OCI-LY7 (cell line): ENCODE data around the gene FCMR. TPM values are rescaled to one million over a fixed set of nuclear protein-coding genes. Genes with fewer than 3 reads are reported as not detected.
A peak's percentile ranks its signal among the peaks of the same experiment; 100 is the strongest.

Experiments
- BruUV-seq: library from RNA; stranded (reverse); fragments of 400-500 nt; replicated peaks from 2 replicates; lab custom pipeline; 2021; lab: Mats Ljungman, UMichigan
- CTCF ChIA-PET: fragments of 300-600 bp; sonication (Branson Sonifier 250); formaldehyde crosslinking; loops from one replicate; lab custom pipeline; 2022; ENCODE audit warnings: antibody characterized with exemption; ENCODE audit not compliant: unreplicated experiment; lab: Charles Lee
- POLR2A ChIA-PET: fragments of 300-600 bp; sonication (Branson Sonifier 250); formaldehyde crosslinking; loops from one replicate; lab custom pipeline; 2022; ENCODE audit warnings: antibody characterized with exemption; lab: Charles Lee
- DNase-seq: peaks from one replicate; pipeline ENCODE4 v3.0.0-alpha.2; 2015; ENCODE audit warnings: low spot score
- H2AFZ ChIP-seq: fragments of 200-600 bp; sonication (generic), shearing (Covaris generic); 2 replicates; pipeline ENCODE4 v1.6.1; 2014; ENCODE audit warnings: mild to moderate bottlenecking, antibody characterized with exemption, low read length, moderate library complexity
- H3K27ac ChIP-seq: fragments of 200-600 bp; sonication (generic); 2 replicates; pipeline ENCODE4 v1.5.1; 2014; ENCODE audit warnings: mixed run types, low read depth, mild to moderate bottlenecking, moderate library complexity, low read length, inconsistent platforms; ENCODE audit not compliant: poor library complexity, severe bottlenecking
- H3K36me3 ChIP-seq: fragments of 200-600 bp; sonication (generic); 2 replicates; pipeline ENCODE4 v1.6.1; 2014; ENCODE audit warnings: mild to moderate bottlenecking, antibody characterized with exemption, low read length, moderate library complexity, mixed read lengths; ENCODE audit not compliant: insufficient read depth
- H3K4me1 ChIP-seq: fragments of 200-600 bp; sonication (generic); 2 replicates; pipeline ENCODE4 v1.5.1; 2014; ENCODE audit warnings: mild to moderate bottlenecking, low read length; ENCODE audit not compliant: insufficient read depth, poor library complexity, severe bottlenecking
- H3K4me2 ChIP-seq: fragments of 200-600 bp; sonication (generic); 2 replicates; pipeline ENCODE4 v1.6.1; 2014; ENCODE audit warnings: mild to moderate bottlenecking, low read length
- H3K4me3 ChIP-seq: fragments of 200-600 bp; sonication (generic); 2 replicates; pipeline ENCODE4 v1.5.1; 2014; ENCODE audit warnings: mild to moderate bottlenecking, low read depth, low read length; ENCODE audit not compliant: poor library complexity, severe bottlenecking
- H3K79me2 ChIP-seq: fragments of 200-600 bp; sonication (generic); 2 replicates; pipeline ENCODE4 v1.6.1; 2016; ENCODE audit warnings: low read depth, mild to moderate bottlenecking, low read length, moderate library complexity, mixed read lengths; ENCODE audit not compliant: insufficient read depth
- H3K9me2 ChIP-seq: fragments of 200-600 bp; sonication (generic); 2 replicates; pipeline ENCODE4 v1.6.1; 2016; ENCODE audit warnings: mild to moderate bottlenecking, low read length, mixed read lengths; ENCODE audit not compliant: insufficient read depth
- H3K9me3 ChIP-seq: fragments of 200-600 bp; sonication (generic); 2 replicates; pipeline ENCODE4 v1.6.1; 2014; ENCODE audit warnings: mild to moderate bottlenecking, mixed run types, low read length, mixed read lengths
- H4K20me1 ChIP-seq: fragments of 200-600 bp; sonication (generic); 2 replicates; pipeline ENCODE4 v1.6.1; 2014; ENCODE audit warnings: mild to moderate bottlenecking, antibody characterized with exemption, low read length, moderate library complexity, mixed read lengths; ENCODE audit not compliant: insufficient read depth
- CTCF ChIP-seq: fragments of 200-600 bp; sonication (generic); conservative IDR thresholded peaks from 2 replicates; pipeline ENCODE4 v1.5.1; 2014; ENCODE audit warnings: mild to moderate bottlenecking, antibody characterized with exemption, low read length, moderate library complexity, mixed read lengths
- EZH2phosphoT487 ChIP-seq: fragments of 200-600 bp; sonication (generic); IDR thresholded peaks from 2 replicates; pipeline ENCODE4 v1.6.1; 2018; ENCODE audit warnings: low read depth, borderline replicate concordance, mild to moderate bottlenecking, mixed run types, antibody characterized with exemption, low read length, moderate library complexity, mixed read lengths
- intact Hi-C: fragments of 100-400 bp; cut with micrococcal nuclease; formaldehyde crosslinking; loops from one replicate; pipeline ENCODE4 v1.10.0; 2022; ENCODE audit not compliant: unreplicated experiment
- total RNA-seq, 2 experiments: library from RNA; depleted of rRNA in 1 of 2; stranded (reverse); fragments of >200 nt in 1 of 2; shearing (Covaris generic) in 1 of 2; gene quantifications; 2 replicates each; pipeline ENCODE4 v1.2.3, GENCODE V29; 2014 to 2022

FCMR gene
- total RNA-seq, 2 experiments from 2014 or later: 5.2 to 9.2 TPM

- no peaks in the 10 kb centered on the region for H4K20me1 ChIP-seq
- no peak overlapping the region for H3K27ac ChIP-seq
- no peak overlapping the region for H2AFZ ChIP-seq
- no peaks in the 10 kb centered on the region for H3K79me2 ChIP-seq
- CTCF ChIA-PET: interaction anchor here (0.6 to 1.9 kb wide), 13 partner anchors 9 to 300 kb away, joined by 3 to 9 read pairs (median 4); partner anchors contain the start of genes DYRK3, FCMR and IL20
- H3K4me2 ChIP-seq: no peak overlapping the region
- DNase-seq: peak; percentile 84
- POLR2A ChIA-PET: interaction anchor here (0.6 to 2.2 kb wide), 4 partner anchors 10 to 343 kb away, joined by 4 to 7 read pairs (median 4); partner anchors contain the start of gene FCMR
- no peak overlapping the region for H3K4me3 ChIP-seq
- H3K9me2 ChIP-seq: no peaks in the 10 kb centered on the region
- H3K36me3 ChIP-seq: no peaks in the 10 kb centered on the region
- TF ChIP-seq EZH2phosphoT487 (no peak), CTCF (peak; percentile 90)
- BruUV-seq: no TSS peak
- H3K9me3 ChIP-seq: no peaks in the 10 kb centered on the region
- intact Hi-C loops: loop anchor here (1.0 to 5.0 kb wide), 6 partner anchors 21 to 304 kb away; partner anchors contain the start of gene IL20
- H3K4me1 ChIP-seq: no peaks in the 10 kb centered on the region
Measured at GRCh38 chr1:206912445-206913095, 9.2 kb downstream of the FCMR start.

GRCh38 chr1:206911064-206911663, 10.6 kb downstream of the FCMR start:
- H3K4me2 ChIP-seq: no peak overlapping the region
- H2AFZ ChIP-seq: no peak overlapping the region
- H4K20me1 ChIP-seq: no peaks in the 10 kb centered on the region
- H3K9me2 ChIP-seq: no peaks in the 10 kb centered on the region
- H3K27ac ChIP-seq: no peak overlapping the region
- no TSS peak for BruUV-seq
- H3K79me2 ChIP-seq: no peaks in the 10 kb centered on the region
- CTCF ChIA-PET: interaction anchor here (1.3 to 1.9 kb wide), 3 partner anchors 14 to 276 kb away, joined by 3 to 6 read pairs (median 4); partner anchors contain the start of gene DYRK3
- no peaks in the 10 kb centered on the region for H3K9me3 ChIP-seq
- POLR2A ChIA-PET: interaction anchor here (2.2 kb wide), 1 partner anchor 12 kb away, joined by 7 read pairs; the partner anchor contains the start of gene FCMR
- no peaks in the 10 kb centered on the region for H3K36me3 ChIP-seq
- H3K4me3 ChIP-seq: no peak overlapping the region
- intact Hi-C loops: loop anchor here (1.0 to 5.0 kb wide), 3 partner anchors 44 to 280 kb away; partner anchors contain the start of gene IL20
- H3K4me1 ChIP-seq: peaks cover under 1% of the 10 kb centered on the region
- peak; percentile 62 for DNase-seq
- TF ChIP-seq EZH2phosphoT487 (no peak), CTCF (peak; percentile 95)
